GM23338 (cell line): ENCODE measurements around the gene GLT6D1.
"Not testable (repeated sequence)": the region's sequence is repeated elsewhere in the genome, so short reads cannot be mapped to it uniquely, and the experiment has no call there.

Experiments
- CREB1 ChIP-seq: fragments of 250-450 bp; sonication (Bioruptor Pico); IDR thresholded peaks from 2 replicates; pipeline ENCODE4 v1.5.0; 2020; ENCODE audit warnings: low read depth, mild to moderate bottlenecking, moderate library complexity
- CTCF ChIP-seq, 2 experiments: fragments of 200-600 bp in 1 of 2; sonication (generic) in 1 of 2; conservative IDR thresholded peaks; 2 replicates each; pipeline versions ENCODE4 v1.5.1 to v1.6.1; 2016 to 2017; ENCODE audit warnings: antibody characterized with exemption in 2 of 2, low read depth in 2 of 2, mild to moderate bottlenecking in 2 of 2, moderate library complexity in 1 of 2
- EZH2 ChIP-seq: fragments of 200-600 bp; sonication (generic); IDR thresholded peaks from one replicate; pipeline ENCODE4 v1.8.0; 2017; ENCODE audit warnings: antibody characterized with exemption, mild to moderate bottlenecking, low read depth; ENCODE audit not compliant: unreplicated experiment
- EZH2phosphoT487 ChIP-seq: fragments of 200-600 bp; sonication (generic); IDR thresholded peaks from one replicate; pipeline ENCODE4 v1.8.1; 2018; ENCODE audit warnings: antibody characterized with exemption; ENCODE audit not compliant: unreplicated experiment
- JUNB ChIP-seq: IDR thresholded peaks from one replicate; pipeline ENCODE4 v1.6.1; 2016; ENCODE audit warnings: antibody characterized with exemption; ENCODE audit not compliant: unreplicated experiment
- NANOG ChIP-seq: IDR thresholded peaks from 2 replicates; pipeline ENCODE4 v1.6.1; 2016; ENCODE audit warnings: antibody characterized with exemption, borderline replicate concordance
- POLR2AphosphoS5 ChIP-seq: IDR thresholded peaks from 2 replicates; pipeline ENCODE4 v1.6.1; 2016; ENCODE audit warnings: antibody characterized with exemption, low read depth
- REST ChIP-seq: IDR thresholded peaks from one replicate; pipeline ENCODE4 v1.6.1; 2018; ENCODE audit warnings: antibody characterized with exemption; ENCODE audit not compliant: unreplicated experiment
- ZNF114 ChIP-seq: fragments of 250-450 bp; sonication (Bioruptor Pico); IDR thresholded peaks from 2 replicates; pipeline ENCODE4 v1.5.0; 2020; ENCODE audit warnings: mild to moderate bottlenecking, moderate library complexity

GRCh38 chr9:135672786-135673185 lies 33.4 kb upstream of the GLT6D1 start:
- TF ChIP-seq POLR2AphosphoS5; CTCF (conservative IDR thresholded peaks at IDR 0.05; ENCODE audit: low read depth in 2 of 2); EZH2; EZH2phosphoT487; REST; CREB1; NANOG; ZNF114 (CRISPR knock-in tag); JUNB: not testable (repeated sequence)
